SH-SY5Y (cell line): ENCODE results near the gene PBRM1.

Experiments used
- GATA2 ChIP-seq: IDR thresholded peaks from 2 replicates; pipeline ENCODE4 v1.6.1; 2011; ENCODE audit warnings: mild to moderate bottlenecking, low read depth, low read length
- GATA3 ChIP-seq: IDR thresholded peaks from 2 replicates; pipeline ENCODE4 v1.6.1; 2011; ENCODE audit warnings: low read depth, mild to moderate bottlenecking, low read length, moderate library complexity

DNA sequence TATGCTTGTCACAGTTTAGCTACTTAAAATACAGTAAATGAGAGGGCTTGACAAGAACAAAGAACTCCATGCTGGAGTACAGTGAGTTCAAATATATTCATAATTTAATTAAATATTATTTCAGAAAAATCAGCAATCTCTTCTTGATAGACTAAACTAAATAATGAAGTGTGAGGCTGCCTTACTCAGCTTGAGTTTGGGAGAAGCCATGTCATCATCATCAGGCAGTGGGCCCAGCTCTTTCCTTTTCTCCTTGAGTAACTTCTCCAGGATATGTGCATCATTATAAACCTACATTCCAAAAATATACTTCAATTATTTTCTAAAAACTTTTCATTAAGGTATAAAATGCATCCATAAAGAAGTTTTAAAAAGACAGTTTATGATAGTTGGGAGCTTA, 70.5 kb downstream of the PBRM1 start:
- TF ChIP-seq GATA2 (no peak), GATA3 (no peak)
